ENCODE data around the gene ARMCX2.

The ARMCX2 gene

GRCh38 chrX:101686574-101686973, 26.9 kb upstream of the ARMCX2 start:
- H3K4me3 ChIP-seq (ENCODE audit: low read depth, low read length), result no peak overlapping the region
- no peak for DNase-seq
- no peaks in the 10 kb centered on the region for H3K9me3 ChIP-seq (ENCODE audit: severe bottlenecking)
- no peaks in the 10 kb centered on the region for H3K36me3 ChIP-seq
- H3K27ac ChIP-seq, result no peak overlapping the region
- peaks cover 60% of the 10 kb centered on the region for H3K27me3 ChIP-seq (ENCODE audit: insufficient read depth, low read depth, severe bottlenecking)
- TF ChIP-seq CTCF (IDR thresholded peaks at IDR 0.05; ENCODE audit: low read depth, low read length), result no peak

GRCh38 chrX:101685923-101686322, 26.3 kb upstream of the ARMCX2 start:
- no peaks in the 10 kb centered on the region for H3K36me3 ChIP-seq
- H3K9me3 ChIP-seq (ENCODE audit: severe bottlenecking), result no peaks in the 10 kb centered on the region
- DNase-seq, result no peak
- H3K4me3 ChIP-seq (ENCODE audit: low read depth, low read length), result no peak overlapping the region
- peaks cover 63% of the 10 kb centered on the region for H3K27me3 ChIP-seq (ENCODE audit: insufficient read depth, low read depth, severe bottlenecking)
- no peak overlapping the region for H3K27ac ChIP-seq
- no peak for TF ChIP-seq CTCF (IDR thresholded peaks at IDR 0.05; ENCODE audit: low read depth, low read length)

GRCh38 chrX:101682723-101683122, 23.1 kb upstream of the ARMCX2 start:
- no peak for DNase-seq
- no peaks in the 10 kb centered on the region for H3K9me3 ChIP-seq (ENCODE audit: severe bottlenecking)
- H3K27ac ChIP-seq, result no peak overlapping the region
- H3K4me3 ChIP-seq (ENCODE audit: low read depth, low read length), result no peak overlapping the region
- H3K27me3 ChIP-seq (ENCODE audit: insufficient read depth, low read depth, severe bottlenecking), result peaks cover 57% of the 10 kb centered on the region
- TF ChIP-seq CTCF (IDR thresholded peaks at IDR 0.05; ENCODE audit: low read depth, low read length), result no peak
- H3K36me3 ChIP-seq, result no peaks in the 10 kb centered on the region

- Histone ChIP-seq H3K36me3 (no peaks in the 10 kb centered on the region), H3K9me3 (ENCODE audit: severe bottlenecking) (no peaks in the 10 kb centered on the region), H3K27me3 (ENCODE audit: insufficient read depth, low read depth, severe bottlenecking) (peaks cover 48% of the 10 kb centered on the region), H3K4me3 (ENCODE audit: low read depth, low read length) (no peak overlapping the region), H3K27ac (no peak overlapping the region)
- no peak for DNase-seq
- TF ChIP-seq CTCF (IDR thresholded peaks at IDR 0.05; ENCODE audit: low read depth, low read length), result no peak
Observed at GRCh38 chrX:101677028-101677427, 17.4 kb upstream of the ARMCX2 start.

- no peak overlapping the region for H3K27ac ChIP-seq
- no peak for TF ChIP-seq CTCF (IDR thresholded peaks at IDR 0.05; ENCODE audit: low read depth, low read length)
- H3K4me3 ChIP-seq (ENCODE audit: low read depth, low read length), result no peak overlapping the region
- DNase-seq, result no peak
- no peaks in the 10 kb centered on the region for H3K9me3 ChIP-seq (ENCODE audit: severe bottlenecking)
- no peaks in the 10 kb centered on the region for H3K36me3 ChIP-seq
- H3K27me3 ChIP-seq (ENCODE audit: insufficient read depth, low read depth, severe bottlenecking), result peaks cover 51% of the 10 kb centered on the region
Observed at GRCh38 chrX:101676571-101676970, 16.9 kb upstream of the ARMCX2 start.

GRCh38 chrX:101668143-101668542, 8.5 kb upstream of the ARMCX2 start:
- no peak for TF ChIP-seq CTCF (IDR thresholded peaks at IDR 0.05; ENCODE audit: low read depth, low read length)
- DNase-seq, result no peak
- Histone ChIP-seq H3K36me3 (no peaks in the 10 kb centered on the region), H3K9me3 (ENCODE audit: severe bottlenecking) (no peaks in the 10 kb centered on the region), H3K27me3 (ENCODE audit: insufficient read depth, low read depth, severe bottlenecking) (peaks cover 41% of the 10 kb centered on the region), H3K27ac (no peak overlapping the region), H3K4me3 (ENCODE audit: low read depth, low read length) (no peak overlapping the region)

All from WERI-Rb-1 (cell line).